ENCODE measurements around the gene JAZF1.

DNA sequence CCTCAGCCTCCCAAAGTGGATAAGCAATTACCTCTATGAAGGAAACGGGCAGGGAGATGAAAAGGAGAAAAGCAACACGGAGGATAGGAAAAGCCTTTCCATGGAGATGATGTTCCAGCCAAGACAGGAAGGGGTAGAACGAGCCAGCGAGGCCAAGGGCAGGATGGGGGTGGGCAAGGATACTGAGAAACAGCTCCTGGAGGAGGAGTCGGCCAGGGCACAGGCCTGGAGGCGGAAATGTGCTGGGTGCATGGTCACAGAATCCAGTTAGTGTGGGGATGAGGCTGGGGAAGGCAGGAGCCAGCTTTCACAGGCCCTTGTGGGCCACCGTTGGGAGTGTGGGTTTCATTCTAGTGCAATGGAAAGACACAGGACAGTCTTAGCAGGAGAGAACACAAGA lies 162.6 kb downstream of the JAZF1 start:
- TF ChIP-seq, protein P1, sequence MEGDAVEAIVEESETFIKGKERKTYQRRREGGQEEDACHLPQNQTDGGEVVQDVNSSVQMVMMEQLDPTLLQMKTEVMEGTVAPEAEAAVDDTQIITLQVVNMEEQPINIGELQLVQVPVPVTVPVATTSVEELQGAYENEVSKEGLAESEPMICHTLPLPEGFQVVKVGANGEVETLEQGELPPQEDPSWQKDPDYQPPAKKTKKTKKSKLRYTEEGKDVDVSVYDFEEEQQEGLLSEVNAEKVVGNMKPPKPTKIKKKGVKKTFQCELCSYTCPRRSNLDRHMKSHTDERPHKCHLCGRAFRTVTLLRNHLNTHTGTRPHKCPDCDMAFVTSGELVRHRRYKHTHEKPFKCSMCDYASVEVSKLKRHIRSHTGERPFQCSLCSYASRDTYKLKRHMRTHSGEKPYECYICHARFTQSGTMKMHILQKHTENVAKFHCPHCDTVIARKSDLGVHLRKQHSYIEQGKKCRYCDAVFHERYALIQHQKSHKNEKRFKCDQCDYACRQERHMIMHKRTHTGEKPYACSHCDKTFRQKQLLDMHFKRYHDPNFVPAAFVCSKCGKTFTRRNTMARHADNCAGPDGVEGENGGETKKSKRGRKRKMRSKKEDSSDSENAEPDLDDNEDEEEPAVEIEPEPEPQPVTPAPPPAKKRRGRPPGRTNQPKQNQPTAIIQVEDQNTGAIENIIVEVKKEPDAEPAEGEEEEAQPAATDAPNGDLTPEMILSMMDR (IDR thresholded peaks at IDR 0.05) = no peak
- TF ChIP-seq POLR2A (IDR thresholded peaks at IDR 0.05) = no peak
